Measurements from ENCODE around the gene NUDT21.

The NUDT21 gene

DNA sequence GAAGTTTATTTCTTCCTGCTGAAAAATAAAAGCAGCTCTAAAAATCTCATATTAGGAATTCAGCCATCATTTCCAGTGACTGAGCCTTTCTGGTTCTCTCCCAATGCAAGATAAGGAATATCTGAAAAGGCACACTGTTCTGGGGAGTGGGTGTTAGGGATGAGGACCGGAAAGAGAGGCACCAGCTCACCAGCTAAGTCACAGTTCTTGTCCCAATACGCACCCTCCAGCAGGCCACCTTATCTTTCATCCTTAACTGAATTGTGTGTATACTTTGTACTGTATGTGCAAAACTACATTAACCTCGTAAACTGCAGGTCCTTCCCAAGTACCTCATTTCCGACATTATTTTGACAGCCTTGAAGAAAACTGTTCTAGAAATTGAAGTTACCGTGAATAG lies 36.8 kb downstream of the NUDT21 start:
- no peak overlapping the region for H3K9ac ChIP-seq (ENCODE audit: low read depth, low read length)
- peaks cover 12% of the 10 kb centered on the region for H3K4me1 ChIP-seq (ENCODE audit: insufficient read depth, low read length)
- H3K27me3 ChIP-seq (ENCODE audit: insufficient read depth, low read length), result no peaks in the 10 kb centered on the region
- WGBS, result 78% methylated on average over 5 of the region's 5 CpGs
- H3K4me3 ChIP-seq (ENCODE audit: low read length), result no peak overlapping the region
- no peaks in the 10 kb centered on the region for H3K9me3 ChIP-seq (ENCODE audit: insufficient read depth, low read depth, low read length)
- no peak overlapping the region for H3K27ac ChIP-seq (ENCODE audit: low read depth, low read length)
- peaks cover 15% of the 10 kb centered on the region; the same call in 1 of the 2 replicates for H3K36me3 ChIP-seq (ENCODE audit: insufficient read depth, low read length)

DNA sequence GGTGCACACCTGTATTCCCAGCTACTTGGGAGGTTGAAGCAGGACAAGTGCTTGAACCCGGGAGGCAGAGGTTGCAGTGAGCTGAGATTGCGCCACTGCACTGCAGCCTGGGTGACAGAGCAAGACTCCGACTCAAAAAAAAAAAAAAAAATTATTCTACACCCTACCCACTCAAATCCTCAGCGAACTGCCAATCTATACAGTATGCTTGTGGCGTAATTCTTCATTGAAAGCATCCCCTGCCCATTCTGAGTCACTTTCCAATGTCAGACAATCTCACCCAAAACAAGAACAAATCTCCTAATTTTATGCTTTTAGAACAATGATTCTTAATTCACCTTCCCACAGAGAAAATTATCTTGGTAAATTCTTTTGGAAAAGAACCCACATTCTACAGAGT lies 37.8 kb downstream of the NUDT21 start:
- H3K9me3 ChIP-seq (ENCODE audit: insufficient read depth, low read depth, low read length), result no peaks in the 10 kb centered on the region
- peaks cover 24% of the 10 kb centered on the region; the same call in 1 of the 2 replicates for H3K36me3 ChIP-seq (ENCODE audit: insufficient read depth, low read length)
- peaks cover 12% of the 10 kb centered on the region for H3K4me1 ChIP-seq (ENCODE audit: insufficient read depth, low read length)
- H3K27ac ChIP-seq (ENCODE audit: low read depth, low read length), result no peak overlapping the region
- WGBS, result 70% methylated on average over 5 of the region's 5 CpGs
- H3K27me3 ChIP-seq (ENCODE audit: insufficient read depth, low read length), result no peaks in the 10 kb centered on the region
- no peak overlapping the region for H3K9ac ChIP-seq (ENCODE audit: low read depth, low read length)
- no peak overlapping the region for H3K4me3 ChIP-seq (ENCODE audit: low read length)

GRCh38 chr16:56411624-56412023 lies 39.5 kb downstream of the NUDT21 start:
- 97% methylated on average over 2 of the region's 2 CpGs for WGBS
- Histone ChIP-seq H3K9ac (ENCODE audit: low read depth, low read length) (no peak overlapping the region), H3K36me3 (ENCODE audit: insufficient read depth, low read length) (peaks cover 36% of the 10 kb centered on the region), H3K27me3 (ENCODE audit: insufficient read depth, low read length) (no peaks in the 10 kb centered on the region), H3K9me3 (ENCODE audit: insufficient read depth, low read depth, low read length) (no peaks in the 10 kb centered on the region), H3K27ac (ENCODE audit: low read depth, low read length) (no peak overlapping the region), H3K4me3 (ENCODE audit: low read length) (no peak overlapping the region), H3K4me1 (ENCODE audit: insufficient read depth, low read length) (peaks cover 12% of the 10 kb centered on the region)

GRCh38 chr16:56411123-56411522 lies 40.0 kb downstream of the NUDT21 start:
- Histone ChIP-seq H3K9ac (ENCODE audit: low read depth, low read length) (no peak overlapping the region), H3K27ac (ENCODE audit: low read depth, low read length) (no peak overlapping the region), H3K9me3 (ENCODE audit: insufficient read depth, low read depth, low read length) (no peaks in the 10 kb centered on the region), H3K4me3 (ENCODE audit: low read length) (no peak overlapping the region), H3K4me1 (ENCODE audit: insufficient read depth, low read length) (peaks cover 12% of the 10 kb centered on the region), H3K27me3 (ENCODE audit: insufficient read depth, low read length) (no peaks in the 10 kb centered on the region), H3K36me3 (ENCODE audit: insufficient read depth, low read length) (peaks cover 36% of the 10 kb centered on the region)
- WGBS, result 94% methylated on average over 5 of the region's 5 CpGs

- Histone ChIP-seq H3K4me1 (ENCODE audit: insufficient read depth, low read length) (no peaks in the 10 kb centered on the region; the same call in 1 of the 2 replicates), H3K27ac (ENCODE audit: low read depth, low read length) (no peak overlapping the region), H3K36me3 (ENCODE audit: insufficient read depth, low read length) (peaks cover 47% of the 10 kb centered on the region), H3K9ac (ENCODE audit: low read depth, low read length) (no peak overlapping the region), H3K4me3 (ENCODE audit: low read length) (no peak overlapping the region), H3K27me3 (ENCODE audit: insufficient read depth, low read length) (no peaks in the 10 kb centered on the region), H3K9me3 (ENCODE audit: insufficient read depth, low read depth, low read length) (no peaks in the 10 kb centered on the region)
- WGBS, result 89% methylated on average over 4 of the region's 4 CpGs
Measured at GRCh38 chr16:56409195-56409594, 41.9 kb downstream of the NUDT21 start.

- Histone ChIP-seq H3K36me3 (ENCODE audit: insufficient read depth, low read length) (peaks cover 49% of the 10 kb centered on the region), H3K27me3 (ENCODE audit: insufficient read depth, low read length) (no peaks in the 10 kb centered on the region), H3K4me1 (ENCODE audit: insufficient read depth, low read length) (no peaks in the 10 kb centered on the region), H3K9ac (ENCODE audit: low read depth, low read length) (no peak overlapping the region), H3K27ac (ENCODE audit: low read depth, low read length) (no peak overlapping the region), H3K4me3 (ENCODE audit: low read length) (no peak overlapping the region), H3K9me3 (ENCODE audit: insufficient read depth, low read depth, low read length) (no peaks in the 10 kb centered on the region)
- 80% methylated on average over 7 of the region's 7 CpGs for WGBS
Measured at GRCh38 chr16:56408379-56409098, 42.6 kb downstream of the NUDT21 start.

DNA sequence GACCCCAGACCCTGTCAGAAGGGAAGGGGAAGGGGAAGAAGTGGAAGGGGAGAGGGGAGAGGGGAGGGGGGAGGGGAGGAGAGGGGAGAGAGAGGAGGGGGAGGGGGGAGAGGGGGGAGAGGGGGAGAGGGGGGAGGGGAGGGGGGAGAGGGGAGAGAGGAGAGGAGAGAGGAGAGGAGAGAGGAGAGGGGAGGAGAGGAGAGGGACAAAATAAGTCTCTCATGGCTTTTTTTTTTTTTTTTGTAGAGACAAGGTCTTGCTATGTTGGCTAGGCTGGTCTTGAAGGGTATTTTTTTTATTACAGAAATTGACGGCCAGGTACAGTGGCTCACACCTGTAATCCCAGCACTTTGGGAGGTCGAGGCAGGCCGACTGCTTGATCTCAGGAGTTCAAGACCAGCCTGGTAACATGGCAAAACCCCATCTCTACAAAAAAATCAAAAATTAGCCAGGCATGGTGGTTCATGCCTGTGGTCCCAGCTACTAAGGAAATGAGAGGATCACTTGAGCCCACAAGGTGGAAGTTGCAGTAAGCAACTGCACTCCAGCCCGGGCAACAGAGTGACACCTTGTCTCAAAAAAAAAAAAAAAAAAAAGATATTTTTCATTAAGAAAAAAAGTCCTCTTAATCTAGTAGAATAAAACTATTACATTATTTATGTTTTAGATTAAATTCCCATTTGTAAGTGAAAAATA lies 45.0 kb downstream of the NUDT21 start:
- no peaks in the 10 kb centered on the region for H3K4me1 ChIP-seq (ENCODE audit: insufficient read depth, low read length)
- no peak overlapping the region for H3K4me3 ChIP-seq (ENCODE audit: low read length)
- H3K27me3 ChIP-seq (ENCODE audit: insufficient read depth, low read length), result no peaks in the 10 kb centered on the region
- whole genome bisulfite sequencing, result 75% methylated on average over 3 of the region's 4 CpGs
- H3K9me3 ChIP-seq (ENCODE audit: insufficient read depth, low read depth, low read length), result no peaks in the 10 kb centered on the region
- no peak overlapping the region for H3K27ac ChIP-seq (ENCODE audit: low read depth, low read length)
- H3K9ac ChIP-seq (ENCODE audit: low read depth, low read length), result no peak overlapping the region
- H3K36me3 ChIP-seq (ENCODE audit: insufficient read depth, low read length), result peaks cover 56% of the 10 kb centered on the region

DNA sequence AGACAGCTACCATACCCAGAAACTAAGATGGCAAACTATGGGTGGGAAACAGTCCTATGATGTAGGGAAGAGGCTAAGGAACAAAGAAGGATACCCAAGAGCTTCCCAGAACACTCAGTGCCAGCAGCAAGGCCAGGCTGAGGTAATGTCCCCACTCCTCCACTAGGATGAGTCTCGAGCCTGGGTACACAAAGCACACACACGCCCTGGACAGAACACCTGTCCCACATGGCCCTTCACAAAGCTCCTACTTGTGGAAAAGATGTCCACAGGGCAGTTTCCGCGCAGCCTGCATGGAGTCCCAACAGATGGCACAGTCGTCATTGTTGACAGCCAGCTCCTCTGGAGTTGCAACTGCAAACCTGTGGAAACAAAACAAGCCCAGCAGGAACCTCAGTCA lies 49.6 kb downstream of the NUDT21 start:
- peaks cover 38% of the 10 kb centered on the region for H3K36me3 ChIP-seq (ENCODE audit: insufficient read depth, low read length)
- no peaks in the 10 kb centered on the region for H3K4me1 ChIP-seq (ENCODE audit: insufficient read depth, low read length)
- H3K9me3 ChIP-seq (ENCODE audit: insufficient read depth, low read depth, low read length), result no peaks in the 10 kb centered on the region
- no peaks in the 10 kb centered on the region for H3K27me3 ChIP-seq (ENCODE audit: insufficient read depth, low read length)
- H3K27ac ChIP-seq (ENCODE audit: low read depth, low read length), result no peak overlapping the region
- no peak overlapping the region for H3K9ac ChIP-seq (ENCODE audit: low read depth, low read length)
- 85% methylated on average over 5 of the region's 5 CpGs for WGBS
- no peak overlapping the region for H3K4me3 ChIP-seq (ENCODE audit: low read length)

- H3K4me3 ChIP-seq (ENCODE audit: low read length), result no peak overlapping the region
- H3K9ac ChIP-seq (ENCODE audit: low read depth, low read length), result no peak overlapping the region
- H3K9me3 ChIP-seq (ENCODE audit: insufficient read depth, low read depth, low read length), result no peaks in the 10 kb centered on the region
- H3K4me1 ChIP-seq (ENCODE audit: insufficient read depth, low read length), result no peaks in the 10 kb centered on the region
- peaks cover 38% of the 10 kb centered on the region for H3K36me3 ChIP-seq (ENCODE audit: insufficient read depth, low read length)
- H3K27me3 ChIP-seq (ENCODE audit: insufficient read depth, low read length), result no peaks in the 10 kb centered on the region
- no peak overlapping the region for H3K27ac ChIP-seq (ENCODE audit: low read depth, low read length)
- 71% methylated on average over 5 of the region's 5 CpGs for WGBS
Measured at GRCh38 chr16:56400458-56400857, 50.7 kb downstream of the NUDT21 start.

GRCh38 chr16:56399486-56399885 lies 51.6 kb downstream of the NUDT21 start:
- H3K27me3 ChIP-seq (ENCODE audit: insufficient read depth, low read length), result no peaks in the 10 kb centered on the region
- H3K9me3 ChIP-seq (ENCODE audit: insufficient read depth, low read depth, low read length), result no peaks in the 10 kb centered on the region
- H3K4me3 ChIP-seq (ENCODE audit: low read length), result no peak overlapping the region
- peaks cover 31% of the 10 kb centered on the region for H3K36me3 ChIP-seq (ENCODE audit: insufficient read depth, low read length)
- 94% methylated on average over 2 of the region's 2 CpGs for WGBS
- H3K27ac ChIP-seq (ENCODE audit: low read depth, low read length), result no peak overlapping the region
- H3K9ac ChIP-seq (ENCODE audit: low read depth, low read length), result no peak overlapping the region
- H3K4me1 ChIP-seq (ENCODE audit: insufficient read depth, low read length), result no peaks in the 10 kb centered on the region

GRCh38 chr16:56399047-56399446 lies 52.1 kb downstream of the NUDT21 start:
- no peak overlapping the region for H3K27ac ChIP-seq (ENCODE audit: low read depth, low read length)
- no peaks in the 10 kb centered on the region for H3K9me3 ChIP-seq (ENCODE audit: insufficient read depth, low read depth, low read length)
- no peak overlapping the region for H3K4me3 ChIP-seq (ENCODE audit: low read length)
- no peak overlapping the region for H3K9ac ChIP-seq (ENCODE audit: low read depth, low read length)
- peaks cover 27% of the 10 kb centered on the region for H3K36me3 ChIP-seq (ENCODE audit: insufficient read depth, low read length)
- WGBS, result 90% methylated on average over 2 of the region's 2 CpGs
- H3K4me1 ChIP-seq (ENCODE audit: insufficient read depth, low read length), result no peaks in the 10 kb centered on the region
- no peaks in the 10 kb centered on the region for H3K27me3 ChIP-seq (ENCODE audit: insufficient read depth, low read length)

Measured in HUES64 (cell line).